ENCODE results near the gene GJC3.

DNA sequence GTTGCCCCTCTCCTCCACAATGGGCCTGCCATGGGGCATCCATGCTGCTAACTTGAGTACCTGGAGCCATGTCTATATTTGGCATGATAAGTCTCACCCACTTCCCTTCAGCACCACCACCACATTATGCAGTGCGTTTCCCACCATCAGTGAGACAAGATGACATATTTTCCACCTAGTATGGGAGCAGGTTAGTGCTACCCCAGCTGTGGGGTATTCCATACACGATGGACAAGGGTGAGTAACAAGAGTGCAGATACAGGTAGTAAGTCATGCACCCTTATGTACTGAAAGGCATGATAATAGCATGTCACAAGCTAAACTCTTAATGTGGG is 31.4 kb downstream of the GJC3 start:
- no peak for TF ChIP-seq SUZ12 (IDR thresholded peaks at IDR 0.05; ENCODE audit: extremely low read depth, insufficient read depth, insufficient read length)
- no peak for TF ChIP-seq ZNF274 (IDR thresholded peaks at IDR 0.05; ENCODE audit: low read depth, low read length)
- TF ChIP-seq YY1 (IDR thresholded peaks at IDR 0.05; ENCODE audit: insufficient read depth, insufficient read length): no peak

Measured in NT2/D1 (cell line).